HG02759 (cell line): ENCODE data around the gene JPH3.
"Not testable (repeated sequence)": the region's sequence is repeated elsewhere in the genome, so short reads cannot be mapped to it uniquely, and the experiment has no call there.

Source experiments
- ATAC-seq: cut with Tn5 transposase; IDR thresholded peaks from one replicate; pipeline ENCODE4 v1.9.1; 2021; ENCODE audit warnings: mild to moderate bottlenecking, moderate library complexity; ENCODE audit not compliant: unreplicated experiment

JPH3 gene

GRCh38 chr16:87677830-87678229 lies 75.5 kb downstream of the JPH3 start:
- ATAC-seq: no peak

GRCh38 chr16:87678618-87679017 lies 76.3 kb downstream of the JPH3 start:
- ATAC-seq: no peak

GRCh38 chr16:87679593-87680271 lies 77.4 kb downstream of the JPH3 start:
- ATAC-seq: no peak

GRCh38 chr16:87680272-87680644 lies 78.0 kb downstream of the JPH3 start:
- ATAC-seq: no peak

- ATAC-seq: not testable (repeated sequence)
These were observed 78.8 kb downstream of the JPH3 start for GRCh38 chr16:87681051-87681602.

GRCh38 chr16:87681981-87682570 lies 79.8 kb downstream of the JPH3 start:
- no peak for ATAC-seq

GRCh38 chr16:87682852-87683399 lies 80.6 kb downstream of the JPH3 start:
- no peak for ATAC-seq

- ATAC-seq: no peak
These were observed 81.9 kb downstream of the JPH3 start for GRCh38 chr16:87684106-87684677.

GRCh38 chr16:87684711-87685404 lies 82.5 kb downstream of the JPH3 start:
- no peak for ATAC-seq

GRCh38 chr16:87685405-87685755 lies 83.1 kb downstream of the JPH3 start:
- no peak for ATAC-seq

GRCh38 chr16:87685766-87686165 lies 83.5 kb downstream of the JPH3 start:
- ATAC-seq: no peak

- ATAC-seq: no peak
These were observed 84.4 kb downstream of the JPH3 start for GRCh38 chr16:87686697-87687096.

GRCh38 chr16:87687126-87687910 lies 85.0 kb downstream of the JPH3 start:
- no peak for ATAC-seq

- no peak for ATAC-seq
These were observed 85.8 kb downstream of the JPH3 start for GRCh38 chr16:87687998-87688529.

- no peak for ATAC-seq
These were observed 86.8 kb downstream of the JPH3 start for GRCh38 chr16:87688876-87689815.

- no peak for ATAC-seq
These were observed 87.7 kb downstream of the JPH3 start for GRCh38 chr16:87689956-87690465.

- no peak for ATAC-seq
These were observed 88.8 kb downstream of the JPH3 start for GRCh38 chr16:87690911-87691685.

GRCh38 chr16:87691686-87692079 lies 89.4 kb downstream of the JPH3 start:
- ATAC-seq: no peak
